GM23338 (cell line): ENCODE results near the gene TSPEAR. TPM values are rescaled to one million over a fixed set of nuclear protein-coding genes. Genes with fewer than 3 reads are reported as not detected.

Experiments
- ATAC-seq: fragments of 200-7000 bp; cut with Tn5 transposase; 3 replicates; pipeline ENCODE4 v1.9.1; 2020
- DNase-seq: peaks from one replicate; pipeline ENCODE4 v3.0.0-alpha.2; 2015; ENCODE audit warnings: low spot score
- H2AFZ ChIP-seq: fragments of 200-600 bp; sonication (generic); 2 replicates; pipeline ENCODE4 v1.8.0; 2016; ENCODE audit warnings: antibody characterized with exemption, mild to moderate bottlenecking, moderate library complexity
- H3F3A ChIP-seq: fragments of 200-600 bp; sonication (generic); replicated peaks from 2 replicates; pipeline ENCODE4 v1.8.0; 2017; ENCODE audit warnings: antibody characterized with exemption, mixed run types, low read depth
- H3K27ac ChIP-seq: fragments of 200-600 bp; sonication (generic); 2 replicates; pipeline ENCODE4 v1.6.1; 2016; ENCODE audit warnings: low read depth
- H3K27me3 ChIP-seq: fragments of 200-600 bp; sonication (generic); 2 replicates; pipeline ENCODE4 v1.8.0; 2016; ENCODE audit warnings: mild to moderate bottlenecking, mixed run types, moderate library complexity; ENCODE audit not compliant: insufficient read depth
- H3K36me3 ChIP-seq: fragments of 200-600 bp; sonication (generic); 2 replicates; pipeline ENCODE4 v1.8.0; 2016; ENCODE audit warnings: mild to moderate bottlenecking; ENCODE audit not compliant: insufficient read depth
- H3K4me1 ChIP-seq: fragments of 200-600 bp; sonication (generic); 2 replicates; pipeline ENCODE4 v1.8.0; 2016; ENCODE audit warnings: mild to moderate bottlenecking, moderate library complexity; ENCODE audit not compliant: insufficient read depth
- H3K4me2 ChIP-seq: fragments of 200-600 bp; sonication (generic); 2 replicates; pipeline ENCODE4 v1.7.1; 2017; ENCODE audit warnings: mixed run types
- H3K4me3 ChIP-seq: fragments of 200-600 bp; sonication (generic); 2 replicates; pipeline ENCODE4 v1.6.1; 2016; ENCODE audit warnings: mixed run types
- H3K79me2 ChIP-seq: fragments of 200-600 bp; sonication (generic); replicated peaks from 2 replicates; pipeline ENCODE4 v1.8.0; 2017; ENCODE audit warnings: mild to moderate bottlenecking; ENCODE audit not compliant: insufficient read depth
- H3K9me2 ChIP-seq: fragments of 200-600 bp; sonication (generic); 2 replicates; pipeline ENCODE4 v1.8.0; 2017; ENCODE audit not compliant: insufficient read depth
- H4K20me1 ChIP-seq: fragments of 200-600 bp; sonication (generic); replicated peaks from 2 replicates; pipeline ENCODE4 v1.8.0; 2017; ENCODE audit warnings: mild to moderate bottlenecking; ENCODE audit not compliant: insufficient read depth
- H3K27ac Mint-ChIP-seq: 2 replicates; pipeline ENCODE4 v1.8.0; 2020; ENCODE audit warnings: inconsistent platforms, mild to moderate bottlenecking, moderate library complexity, mixed read lengths
- H3K27me3 Mint-ChIP-seq: 3 replicates; pipeline ENCODE4 v1.8.0; 2022; ENCODE audit warnings: low read depth, mild to moderate bottlenecking, moderate library complexity, mixed read lengths, inconsistent platforms; ENCODE audit not compliant: insufficient read depth, poor library complexity
- H3K36me3 Mint-ChIP-seq: 3 replicates; pipeline ENCODE4 v1.8.0; 2021; ENCODE audit warnings: low read depth, mild to moderate bottlenecking, inconsistent platforms, moderate library complexity, mixed read lengths
- H3K4me1 Mint-ChIP-seq: 3 replicates; pipeline ENCODE4 v1.8.0; 2020; ENCODE audit warnings: mild to moderate bottlenecking, inconsistent platforms, mixed read lengths
- H3K4me3 Mint-ChIP-seq: 3 replicates; pipeline ENCODE4 v1.8.0; 2021; ENCODE audit warnings: moderate library complexity, mild to moderate bottlenecking, inconsistent platforms, mixed read lengths
- H3K9me3 Mint-ChIP-seq: 3 replicates; pipeline ENCODE4 v1.8.0; 2020; ENCODE audit warnings: moderate library complexity, mild to moderate bottlenecking, inconsistent platforms, mixed read lengths
- CREB1 ChIP-seq: fragments of 250-450 bp; sonication (Bioruptor Pico); IDR thresholded peaks from 2 replicates; pipeline ENCODE4 v1.5.0; 2020; ENCODE audit warnings: low read depth, mild to moderate bottlenecking, moderate library complexity
- CTCF ChIP-seq, 2 experiments: fragments of 200-600 bp in 1 of 2; sonication (generic) in 1 of 2; conservative IDR thresholded peaks; 2 replicates each; pipeline versions ENCODE4 v1.5.1 to v1.6.1; 2016 to 2017; ENCODE audit warnings: antibody characterized with exemption in 2 of 2, low read depth in 2 of 2, mild to moderate bottlenecking in 2 of 2, moderate library complexity in 1 of 2
- ETS1 ChIP-seq: IDR thresholded peaks from 2 replicates; pipeline ENCODE4 v1.6.1; 2016; ENCODE audit warnings: antibody characterized with exemption
- EZH2 ChIP-seq: fragments of 200-600 bp; sonication (generic); IDR thresholded peaks from one replicate; pipeline ENCODE4 v1.8.0; 2017; ENCODE audit warnings: antibody characterized with exemption, mild to moderate bottlenecking, low read depth; ENCODE audit not compliant: unreplicated experiment
- EZH2phosphoT487 ChIP-seq: fragments of 200-600 bp; sonication (generic); IDR thresholded peaks from one replicate; pipeline ENCODE4 v1.8.1; 2018; ENCODE audit warnings: antibody characterized with exemption; ENCODE audit not compliant: unreplicated experiment
- JUNB ChIP-seq: IDR thresholded peaks from one replicate; pipeline ENCODE4 v1.6.1; 2016; ENCODE audit warnings: antibody characterized with exemption; ENCODE audit not compliant: unreplicated experiment
- NANOG ChIP-seq: IDR thresholded peaks from 2 replicates; pipeline ENCODE4 v1.6.1; 2016; ENCODE audit warnings: antibody characterized with exemption, borderline replicate concordance
- POLR2AphosphoS5 ChIP-seq: IDR thresholded peaks from 2 replicates; pipeline ENCODE4 v1.6.1; 2016; ENCODE audit warnings: antibody characterized with exemption, low read depth
- REST ChIP-seq: IDR thresholded peaks from one replicate; pipeline ENCODE4 v1.6.1; 2018; ENCODE audit warnings: antibody characterized with exemption; ENCODE audit not compliant: unreplicated experiment
- STAT1 ChIP-seq: IDR thresholded peaks from one replicate; pipeline ENCODE4 v1.6.1; 2016; ENCODE audit warnings: antibody characterized with exemption; ENCODE audit not compliant: unreplicated experiment
- ZNF114 ChIP-seq: fragments of 250-450 bp; sonication (Bioruptor Pico); IDR thresholded peaks from 2 replicates; pipeline ENCODE4 v1.5.0; 2020; ENCODE audit warnings: mild to moderate bottlenecking, moderate library complexity
- ZNF462 ChIP-seq: fragments of 250-450 bp; sonication (Bioruptor Pico); IDR thresholded peaks from 2 replicates; pipeline ENCODE4 v1.5.0; 2020; ENCODE audit warnings: mild to moderate bottlenecking, moderate library complexity
- polyA plus RNA-seq: library from polyadenylated mRNA; unstranded; fragments of >200 nt; fragmentation: Nextera tagmentation; extraction: Ambion mirVana; gene quantifications from 2 replicates; pipeline ENCODE4 v1.2.1, GENCODE V29; 2016
- total RNA-seq: library from RNA; depleted of rRNA; stranded (reverse); fragments of >200 nt; shearing (Covaris generic); gene quantifications from 2 replicates; pipeline ENCODE4 v1.2.3, GENCODE V29; 2014

The TSPEAR gene
- total and polyA plus RNA-seq, 2 experiments from 2014 or later: 0.35 to 0.92 TPM

GRCh38 chr21:44461005-44461404 is 250.4 kb downstream of the TSPEAR start (continued):
- TF ChIP-seq REST (no peak), JUNB (no peak), EZH2phosphoT487 (no peak), ZNF114 (CRISPR knock-in tag) (no peak), NANOG (no peak), CTCF (conservative IDR thresholded peaks at IDR 0.05; ENCODE audit: low read depth in 2 of 2) (no peak), POLR2AphosphoS5 (no peak), STAT1 (no peak), ETS1 (no peak), EZH2 (no peak)

GRCh38 chr21:44460441-44460755 is 251.0 kb downstream of the TSPEAR start:
- H2AFZ ChIP-seq: no peak overlapping the region
- ATAC-seq (no peak), DNase-seq (no peak)
- no peak overlapping the region for H3K27ac Mint-ChIP-seq
- no peak overlapping the region for H3K27ac ChIP-seq
- H3K4me2 ChIP-seq: no peak overlapping the region
- peaks cover 3% of the 10 kb centered on the region; the same call in 1 of the 3 replicates for H3K36me3 Mint-ChIP-seq
- no peaks in the 10 kb centered on the region for H3K9me2 ChIP-seq
- H3K27me3 Mint-ChIP-seq: peaks cover 13% of the 10 kb centered on the region
- H3K79me2 ChIP-seq: no peaks in the 10 kb centered on the region
- H3K4me1 ChIP-seq: no peaks in the 10 kb centered on the region
- H3K9me3 Mint-ChIP-seq: no peaks in the 10 kb centered on the region; the same call in 2 of the 3 replicates
- no peaks in the 10 kb centered on the region for H3F3A ChIP-seq
- no peaks in the 10 kb centered on the region for H3K27me3 ChIP-seq
- H3K4me3 Mint-ChIP-seq: no peak overlapping the region
- H3K4me3 ChIP-seq: no peak overlapping the region
- H3K36me3 ChIP-seq: no peaks in the 10 kb centered on the region
- H3K4me1 Mint-ChIP-seq: peaks cover 7% of the 10 kb centered on the region
- H4K20me1 ChIP-seq: no peaks in the 10 kb centered on the region
- TF ChIP-seq ZNF462 (no peak), NANOG (no peak), ZNF114 (CRISPR knock-in tag) (no peak), JUNB (no peak), CREB1 (CRISPR knock-in tag) (no peak)
